LoVo (cell line): ENCODE results near the gene MFSD12.
"Not testable (repeated sequence)": the region's sequence is repeated elsewhere in the genome, so short reads cannot be mapped to it uniquely, and the experiment has no call there.

Experiments
- DNase-seq: peaks from one replicate; pipeline ENCODE4 v3.0.0-alpha.2; 2016; ENCODE audit warnings: low spot score

Gene MFSD12

GRCh38 chr19:3522421-3523360 lies 34.7 kb downstream of the MFSD12 start:
- DNase-seq = no peak

- DNase-seq = no peak
These were observed 36.3 kb downstream of the MFSD12 start for GRCh38 chr19:3521104-3521445.

GRCh38 chr19:3520166-3521103 lies 37.0 kb downstream of the MFSD12 start:
- no peak for DNase-seq

GRCh38 chr19:3519126-3519525 lies 38.3 kb downstream of the MFSD12 start:
- no peak for DNase-seq

- no peak for DNase-seq
These were observed 38.7 kb downstream of the MFSD12 start for GRCh38 chr19:3518659-3519058.

GRCh38 chr19:3518255-3518654 lies 39.1 kb downstream of the MFSD12 start:
- no peak for DNase-seq

GRCh38 chr19:3517638-3518037 lies 39.7 kb downstream of the MFSD12 start:
- DNase-seq = no peak

GRCh38 chr19:3516675-3517207 lies 40.6 kb downstream of the MFSD12 start:
- no peak for DNase-seq

- no peak for DNase-seq
These were observed 41.4 kb downstream of the MFSD12 start for GRCh38 chr19:3515891-3516422.

GRCh38 chr19:3514930-3515329 lies 42.5 kb downstream of the MFSD12 start:
- DNase-seq = no peak

- no peak for DNase-seq
These were observed 43.9 kb downstream of the MFSD12 start for GRCh38 chr19:3513229-3514140.

GRCh38 chr19:3512562-3513228 lies 44.7 kb downstream of the MFSD12 start:
- no peak for DNase-seq

- DNase-seq = no peak
These were observed 45.7 kb downstream of the MFSD12 start for GRCh38 chr19:3511506-3512251.

- no peak for DNase-seq
These were observed 46.7 kb downstream of the MFSD12 start for GRCh38 chr19:3510727-3511126.

GRCh38 chr19:3509566-3509989 lies 47.8 kb downstream of the MFSD12 start:
- DNase-seq = no peak

- no peak for DNase-seq
These were observed 48.4 kb downstream of the MFSD12 start for GRCh38 chr19:3508771-3509535.

GRCh38 chr19:3508121-3508661 lies 49.2 kb downstream of the MFSD12 start:
- DNase-seq = not testable (repeated sequence)

GRCh38 chr19:3507371-3508120 lies 49.8 kb downstream of the MFSD12 start:
- DNase-seq = no peak
